GM23248 (cell line): ENCODE results near the gene TRIM44.

Experiments
- EZH2 ChIP-seq: fragments of 200-600 bp; sonication (generic); IDR thresholded peaks from 2 replicates; pipeline ENCODE4 v1.6.1; 2018; ENCODE audit warnings: antibody characterized with exemption, mild to moderate bottlenecking; ENCODE audit not compliant: insufficient read depth, poor library complexity, severe bottlenecking
- EZH2phosphoT487 ChIP-seq: fragments of 200-600 bp; sonication (generic); IDR thresholded peaks from 2 replicates; pipeline ENCODE4 v1.6.1; 2018; ENCODE audit warnings: antibody characterized with exemption, moderate library complexity, mild to moderate bottlenecking, low read depth; ENCODE audit not compliant: insufficient read depth

DNA sequence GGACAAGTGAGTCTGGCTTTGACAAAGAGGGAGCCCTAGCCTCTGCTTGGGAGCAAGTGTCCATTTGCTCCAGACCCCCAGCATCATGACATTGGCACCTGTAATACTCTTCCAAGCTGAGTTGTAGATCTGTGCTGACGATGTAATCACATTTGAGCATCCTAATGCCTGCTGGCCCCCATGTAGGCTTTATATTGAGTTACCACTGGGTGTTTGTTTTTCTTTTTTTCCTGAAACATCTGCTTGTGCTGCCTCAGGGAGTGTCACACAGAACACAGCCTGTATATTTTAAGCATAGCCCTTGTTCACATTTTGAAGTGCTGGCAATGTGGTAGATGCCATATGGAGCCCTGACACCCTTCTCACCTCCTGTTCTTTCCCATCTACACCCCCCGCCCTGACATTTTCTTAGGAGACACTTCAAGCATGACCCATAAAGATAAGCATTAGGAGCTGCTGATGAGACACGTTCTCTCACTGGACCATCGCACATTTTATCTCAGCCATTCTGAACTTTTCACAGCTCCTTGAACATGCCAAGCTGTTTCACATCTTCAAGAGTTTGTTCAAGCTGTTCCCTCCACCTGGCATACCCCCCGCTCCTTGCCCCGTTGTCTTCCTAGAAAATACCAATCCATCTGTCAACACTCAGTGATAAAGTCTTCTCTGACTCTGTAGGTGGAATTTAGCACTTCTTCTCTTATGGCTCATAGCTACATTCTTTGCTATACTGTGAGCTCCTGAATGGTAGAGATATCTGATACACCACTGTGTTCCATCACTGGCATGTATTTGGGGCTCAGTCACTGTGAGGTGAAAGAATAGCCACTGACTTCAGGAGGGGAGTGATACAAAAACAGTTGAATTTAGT is 128.7 kb downstream of the TRIM44 start:
- no peak for TF ChIP-seq EZH2
- TF ChIP-seq EZH2phosphoT487, result no peak
